RWPE2 (cell line): ENCODE measurements around the gene HOXD12.

Experiments
- ATAC-seq: fragments of 200-7000 bp; cut with Tn5 transposase; 3 replicates; pipeline ENCODE4 v1.9.1; 2021; ENCODE audit warnings: low read depth
- DNase-seq: peaks from one replicate; pipeline ENCODE4 v3.0.0-alpha.2; 2020; ENCODE audit warnings: low spot score
- H3K27ac ChIP-seq: fragments of 450-650 bp; 2 replicates; pipeline ENCODE4 v1.5.1; 2017; ENCODE audit warnings: mild to moderate bottlenecking; ENCODE audit not compliant: poor library complexity, severe bottlenecking
- H3K27me3 ChIP-seq: fragments of 250-450 bp; sonication (Bioruptor Pico); 2 replicates; pipeline ENCODE4 v1.5.1; 2021; ENCODE audit warnings: mild to moderate bottlenecking, moderate library complexity; ENCODE audit not compliant: insufficient read depth, poor library complexity, severe bottlenecking
- H3K36me3 ChIP-seq: fragments of 250-450 bp; sonication (Bioruptor Pico); 2 replicates; pipeline ENCODE4 v1.5.1; 2020; ENCODE audit warnings: low read depth, mild to moderate bottlenecking, moderate library complexity
- H3K4me1 ChIP-seq: fragments of 250-450 bp; sonication (Bioruptor Pico); 2 replicates; pipeline ENCODE4 v1.5.1; 2021; ENCODE audit warnings: mild to moderate bottlenecking, moderate library complexity; ENCODE audit not compliant: insufficient read depth, poor library complexity, severe bottlenecking
- H3K4me3 ChIP-seq: fragments of 250-450 bp; sonication (Bioruptor Pico); 2 replicates; pipeline ENCODE4 v1.5.1; 2021; ENCODE audit warnings: mild to moderate bottlenecking, moderate library complexity; ENCODE audit not compliant: severe bottlenecking
- H3K9me3 ChIP-seq: fragments of 250-450 bp; sonication (Bioruptor Pico); 2 replicates; pipeline ENCODE4 v1.5.1; 2021; ENCODE audit warnings: mild to moderate bottlenecking, moderate library complexity; ENCODE audit not compliant: severe bottlenecking
- CTCF ChIP-seq: fragments of 450-650 bp; IDR thresholded peaks from one replicate; pipeline ENCODE4 v1.5.1; 2017; ENCODE audit warnings: mild to moderate bottlenecking, moderate library complexity; ENCODE audit not compliant: poor library complexity, severe bottlenecking

The HOXD12 gene

DNA sequence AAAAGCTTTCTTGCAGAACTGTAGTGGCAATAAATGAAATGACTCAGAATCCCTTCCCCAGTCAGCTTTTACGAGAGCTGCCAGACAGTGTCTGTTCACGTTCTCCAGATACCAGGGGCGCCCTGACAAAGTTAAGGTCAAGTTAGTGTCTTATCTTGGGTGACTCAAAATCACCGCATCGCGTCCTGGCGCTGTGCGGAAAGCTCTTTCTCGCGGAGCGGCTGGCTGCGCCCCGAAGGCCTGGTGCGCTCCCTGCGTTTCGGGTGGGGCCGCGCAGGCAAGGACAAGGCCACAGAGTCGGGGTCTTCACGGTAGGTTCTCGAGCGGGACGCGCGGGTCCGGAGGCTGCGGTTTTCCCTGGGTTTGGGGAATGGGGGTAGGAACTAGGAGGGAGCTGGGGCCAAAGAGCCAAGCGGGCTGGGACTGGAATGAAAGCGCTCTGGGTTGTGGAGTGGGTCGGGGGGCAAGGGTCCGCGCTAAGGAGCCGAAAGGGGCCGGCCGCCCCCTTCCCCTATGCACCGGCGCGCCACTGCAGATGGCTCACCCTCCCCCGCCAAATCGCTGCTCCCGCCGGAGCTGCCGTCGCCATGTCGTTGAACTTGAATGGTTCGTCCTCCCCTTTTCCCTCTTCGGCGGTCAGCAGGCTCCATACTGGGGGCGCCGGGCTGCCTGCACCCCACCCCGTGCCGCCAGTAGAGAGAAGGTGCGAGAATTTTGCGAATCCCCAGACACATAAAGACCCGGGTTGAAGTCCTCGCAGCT, 4.9 kb downstream of the HOXD12 start:
- Histone ChIP-seq H3K36me3 (peaks cover 6% of the 10 kb centered on the region), H3K4me1 (no peaks in the 10 kb centered on the region), H3K9me3 (no peaks in the 10 kb centered on the region), H3K27ac (peak overlapping the region; percentile 95), H3K27me3 (no peaks in the 10 kb centered on the region), H3K4me3 (peak overlapping the region; percentile 56)
- peak; percentile 33 for ATAC-seq
- DNase-seq, result no peak
- TF ChIP-seq CTCF, result peak; percentile 19

DNA sequence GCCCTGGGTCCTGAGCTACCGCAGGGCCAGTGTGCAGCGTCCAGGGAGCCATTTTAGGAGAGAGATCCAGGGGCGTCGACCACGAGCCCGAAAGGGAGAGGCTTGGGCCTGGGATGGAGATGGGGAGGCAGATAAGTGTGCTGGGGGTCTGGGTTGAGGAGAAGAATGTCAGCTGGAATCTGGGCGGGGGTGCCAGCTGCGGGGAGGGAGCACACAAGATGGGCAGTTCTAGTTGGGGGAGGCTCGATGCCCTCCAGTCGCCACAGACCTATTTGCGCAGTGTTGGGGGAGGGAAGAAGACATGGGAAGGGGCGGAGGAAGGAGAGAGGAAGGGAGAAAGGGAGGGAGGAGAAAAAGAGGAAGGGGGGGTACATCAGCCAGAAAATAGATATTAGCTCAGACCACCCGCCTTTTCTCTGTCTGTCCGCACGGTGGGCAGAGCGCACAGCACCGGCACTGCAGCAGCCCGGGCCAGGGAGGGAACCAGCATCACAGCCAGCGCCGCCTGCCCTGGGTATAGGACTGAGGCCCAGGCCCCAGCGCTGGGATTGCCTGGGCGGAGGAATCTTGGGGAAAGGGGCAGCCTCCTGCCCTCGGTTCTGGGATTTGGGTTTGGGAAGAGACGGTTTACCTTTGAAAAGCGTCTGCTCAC, 5.6 kb downstream of the HOXD12 start:
- ATAC-seq (peak; percentile 14), DNase-seq (no peak)
- Histone ChIP-seq H3K36me3 (peaks cover 13% of the 10 kb centered on the region), H3K9me3 (no peaks in the 10 kb centered on the region), H3K27me3 (no peaks in the 10 kb centered on the region), H3K4me3 (peak overlapping the region; percentile 56), H3K27ac (peak overlapping the region; percentile 95), H3K4me1 (no peaks in the 10 kb centered on the region)
- TF ChIP-seq CTCF, result no peak

GRCh38 chr2:176105730-176106580, 6.4 kb downstream of the HOXD12 start:
- no peak for DNase-seq
- H3K27me3 ChIP-seq, result no peaks in the 10 kb centered on the region
- no peaks in the 10 kb centered on the region for H3K9me3 ChIP-seq
- no peaks in the 10 kb centered on the region for H3K4me1 ChIP-seq
- H3K36me3 ChIP-seq, result peaks cover 21% of the 10 kb centered on the region
- peak overlapping the region; percentile 95 for H3K27ac ChIP-seq
- ATAC-seq, result no peak; the same call in 2 of the 3 replicates
- H3K4me3 ChIP-seq, result peak overlapping the region; percentile 56
- TF ChIP-seq CTCF, result no peak

DNA sequence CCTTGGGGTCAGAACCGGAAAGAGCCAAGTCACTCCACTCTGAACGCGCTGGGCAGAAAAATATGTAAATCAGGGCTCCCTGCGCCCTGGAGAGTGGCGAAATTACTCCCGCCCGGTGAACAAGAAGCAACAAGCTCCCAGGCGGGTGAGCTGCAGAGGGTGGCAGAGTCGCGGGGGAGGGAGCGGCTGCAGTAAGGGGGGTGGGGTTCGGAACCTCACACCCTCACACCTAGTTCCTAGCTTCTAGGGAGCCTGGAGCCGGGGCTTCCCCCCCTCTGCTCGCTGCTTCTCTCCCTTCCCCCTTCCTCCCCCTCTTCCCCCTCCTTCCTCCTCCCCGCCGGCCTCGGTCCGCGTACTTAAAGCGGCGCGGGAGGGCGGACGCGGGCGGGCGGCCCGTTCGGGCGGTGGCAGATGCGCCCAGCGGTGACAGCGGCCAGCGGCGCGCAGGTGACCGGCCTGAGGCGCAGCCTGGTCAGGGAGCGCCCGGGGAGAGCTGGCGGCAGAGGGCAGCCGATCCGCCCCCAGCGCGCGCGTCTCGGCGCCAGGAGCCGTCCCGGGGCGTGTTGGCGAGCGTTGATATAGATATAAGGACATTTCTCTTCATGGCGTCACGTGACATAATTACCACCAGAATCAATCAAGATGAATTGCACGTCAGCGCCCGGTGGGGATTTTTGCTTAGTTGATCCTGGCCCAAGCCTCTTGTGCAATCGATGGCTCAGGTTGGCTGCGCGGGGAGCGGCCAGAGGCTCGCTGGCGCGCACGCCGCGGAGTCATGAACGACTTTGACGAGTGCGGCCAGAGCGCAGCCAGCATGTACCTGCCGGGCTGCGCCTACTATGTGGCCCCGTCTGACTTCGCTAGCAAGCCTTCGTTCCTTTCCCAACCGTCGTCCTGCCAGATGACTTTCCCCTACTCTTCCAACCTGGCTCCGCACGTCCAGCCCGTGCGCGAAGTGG, 7.3 kb downstream of the HOXD12 start, which contains the start of gene HOXD11:
HOXD11 (plus strand) TSS at position 700 of the 959 bp plus-strand sequence; CDS start at position 776, 76 bp downstream.
- H3K27me3 ChIP-seq, result no peaks in the 10 kb centered on the region
- peak; percentile 94 for DNase-seq
- no peak for TF ChIP-seq CTCF
- peak within 1 kb of the TSS; percentile 95 for H3K27ac ChIP-seq
- H3K9me3 ChIP-seq, result no peaks in the 10 kb centered on the region
- no peaks in the 10 kb centered on the region for H3K4me1 ChIP-seq
- ATAC-seq, result peak; percentile 57
- peaks cover 25% of the 10 kb centered on the region for H3K36me3 ChIP-seq
- peak within 1 kb of the TSS; percentile 56 for H3K4me3 ChIP-seq
